ENCODE data around the gene DDX49.

DDX49 gene

GRCh38 chr19:18889949-18890745 lies 29.4 kb upstream of the DDX49 start:
- H3K4me3 ChIP-seq (ENCODE audit: low read depth, low read length): no peak overlapping the region
- no peak for DNase-seq (ENCODE audit: low read depth)
- no peak for TF ChIP-seq CTCF (IDR thresholded peaks at IDR 0.05; ENCODE audit: control insufficient read depth, extremely low read depth, insufficient read depth)

- no peak overlapping the region for H3K4me3 ChIP-seq (ENCODE audit: low read depth, low read length)
- no peak for DNase-seq (ENCODE audit: low read depth)
- TF ChIP-seq CTCF (IDR thresholded peaks at IDR 0.05; ENCODE audit: control insufficient read depth, extremely low read depth, insufficient read depth): no peak
These were observed 25.8 kb upstream of the DDX49 start for GRCh38 chr19:18893587-18894253.

GRCh38 chr19:18894254-18895037 lies 25.1 kb upstream of the DDX49 start:
- no peak for DNase-seq (ENCODE audit: low read depth)
- TF ChIP-seq CTCF (IDR thresholded peaks at IDR 0.05; ENCODE audit: control insufficient read depth, extremely low read depth, insufficient read depth): no peak
- H3K4me3 ChIP-seq (ENCODE audit: low read depth, low read length): peak overlapping the region; percentile 62

- peak overlapping the region; percentile 62 for H3K4me3 ChIP-seq (ENCODE audit: low read depth, low read length)
- peak; percentile 66 for TF ChIP-seq CTCF (IDR thresholded peaks at IDR 0.05; ENCODE audit: control insufficient read depth, extremely low read depth, insufficient read depth)
- no peak for DNase-seq (ENCODE audit: low read depth)
These were observed 24.3 kb upstream of the DDX49 start for GRCh38 chr19:18895038-18895823.

GRCh38 chr19:18895824-18896341 lies 23.6 kb upstream of the DDX49 start, which contains the start of gene CERS1:
Gene CERS1, minus strand, starts transcription at chr19:18896158. Its CDS starts 86 bp downstream, at chr19:18896072.
- H3K4me3 ChIP-seq (ENCODE audit: low read depth, low read length): peak within 1 kb of the TSS; percentile 62
- DNase-seq (ENCODE audit: low read depth): no peak
- TF ChIP-seq CTCF (IDR thresholded peaks at IDR 0.05; ENCODE audit: control insufficient read depth, extremely low read depth, insufficient read depth): no peak

- H3K4me3 ChIP-seq (ENCODE audit: low read depth, low read length): no peak overlapping the region
- no peak for TF ChIP-seq CTCF (IDR thresholded peaks at IDR 0.05; ENCODE audit: control insufficient read depth, extremely low read depth, insufficient read depth)
- no peak for DNase-seq (ENCODE audit: low read depth)
These were observed 23.1 kb upstream of the DDX49 start for GRCh38 chr19:18896421-18896841.

Measured in LNCaP clone FGC (cell line).